HL-60/S4 (cell line): ENCODE measurements around the gene TBCB.
"Not testable (repeated sequence)": the region's sequence is repeated elsewhere in the genome, so short reads cannot be mapped to it uniquely, and the experiment has no call there.

Source experiments
- in situ Hi-C: fragments of 300-500 bp; cut with MboI; formaldehyde crosslinking; loops from 2 replicates; pipeline ENCODE4 v1.14.3; 2022; ENCODE audit warnings: low sequenced_read_pairs

The TBCB gene, protein sequence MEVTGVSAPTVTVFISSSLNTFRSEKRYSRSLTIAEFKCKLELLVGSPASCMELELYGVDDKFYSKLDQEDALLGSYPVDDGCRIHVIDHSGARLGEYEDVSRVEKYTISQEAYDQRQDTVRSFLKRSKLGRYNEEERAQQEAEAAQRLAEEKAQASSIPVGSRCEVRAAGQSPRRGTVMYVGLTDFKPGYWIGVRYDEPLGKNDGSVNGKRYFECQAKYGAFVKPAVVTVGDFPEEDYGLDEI

GRCh38 chr19:36115453-36116343 lies at the start of gene TBCB:
TSS of gene TBCB (plus strand) at chr19:36115468. CDS start at chr19:36115561, 93 bp downstream.
- in situ Hi-C loops = no loop called here

DNA sequence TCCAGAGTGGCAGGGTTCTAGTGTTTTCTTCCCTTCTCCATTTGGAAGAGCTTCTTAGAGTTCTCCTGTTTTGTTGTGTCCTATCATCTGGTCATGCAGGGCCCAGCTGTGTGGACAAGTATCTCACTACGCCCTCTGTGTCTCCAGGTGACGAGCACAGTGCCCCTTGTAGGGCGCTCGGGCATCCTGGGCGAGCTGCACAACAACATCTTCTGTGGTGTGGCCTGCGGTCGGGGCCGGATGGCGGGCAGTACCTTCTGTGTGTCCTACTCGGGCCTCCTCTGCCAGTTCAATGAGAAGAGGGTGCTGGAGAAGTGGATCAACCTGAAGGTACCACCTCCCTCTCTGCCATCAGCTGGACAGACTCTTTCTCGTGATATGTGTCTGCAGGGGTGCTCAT lies 47.6 kb upstream of the TBCB start:
- in situ Hi-C loops = no loop called here

GRCh38 chr19:36068810-36069499 lies 46.3 kb upstream of the TBCB start:
- in situ Hi-C loops = not testable (repeated sequence)

DNA sequence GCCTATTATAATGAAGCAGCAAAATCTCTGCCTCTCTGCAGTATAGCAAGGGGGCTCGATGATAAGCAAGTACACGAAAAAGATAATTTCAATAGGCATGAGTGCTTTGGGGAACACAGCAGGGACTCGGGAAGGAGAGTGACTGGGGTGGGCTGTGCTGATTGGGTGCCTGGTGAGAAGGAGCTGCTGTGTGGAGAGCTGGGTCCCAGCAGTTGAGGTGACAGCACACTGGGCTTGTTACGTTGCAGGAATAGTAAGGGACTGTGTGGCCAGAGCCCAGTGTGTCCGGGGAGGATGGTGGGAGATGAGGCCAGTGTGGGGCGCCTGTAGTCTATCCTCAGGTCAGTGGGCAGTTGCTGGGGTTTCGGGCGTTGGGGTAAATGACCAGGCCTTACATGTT lies 43.2 kb upstream of the TBCB start:
- in situ Hi-C loops = no loop called here

DNA sequence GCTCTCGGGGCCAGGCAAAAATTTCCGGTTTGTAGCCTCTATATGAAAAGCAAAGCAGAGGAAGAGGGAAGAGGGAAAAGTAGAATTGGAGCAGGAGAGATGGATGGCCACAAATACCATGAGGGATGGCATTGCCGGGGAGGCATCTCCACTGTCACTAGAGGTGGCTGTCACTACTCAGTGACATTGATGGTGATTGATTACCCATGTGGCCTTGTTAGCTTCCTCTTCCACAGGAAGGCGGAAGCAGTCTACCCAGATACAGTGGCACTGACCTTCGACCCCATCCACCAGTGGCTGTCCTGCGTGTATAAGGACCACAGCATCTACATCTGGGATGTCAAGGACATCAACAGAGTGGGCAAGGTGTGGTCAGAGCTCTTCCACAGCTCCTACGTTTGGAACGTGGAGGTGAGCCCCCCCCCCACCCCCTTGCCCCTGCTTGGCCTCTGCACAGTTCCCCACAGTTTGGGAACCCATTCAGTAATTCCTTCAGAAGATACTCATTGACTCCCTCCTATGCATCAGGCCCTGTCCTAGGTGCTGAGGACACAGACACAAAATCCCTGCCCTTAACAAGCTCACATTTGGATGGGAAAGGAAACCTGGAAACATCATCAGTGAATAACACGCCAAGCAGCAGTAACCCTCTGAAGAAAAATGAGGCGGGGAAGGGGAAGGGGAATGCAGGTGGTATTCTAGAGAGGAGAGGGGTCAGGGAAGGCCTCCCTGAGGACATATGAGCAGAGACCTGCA lies 42.0 kb upstream of the TBCB start:
- in situ Hi-C loops = no loop called here

DNA sequence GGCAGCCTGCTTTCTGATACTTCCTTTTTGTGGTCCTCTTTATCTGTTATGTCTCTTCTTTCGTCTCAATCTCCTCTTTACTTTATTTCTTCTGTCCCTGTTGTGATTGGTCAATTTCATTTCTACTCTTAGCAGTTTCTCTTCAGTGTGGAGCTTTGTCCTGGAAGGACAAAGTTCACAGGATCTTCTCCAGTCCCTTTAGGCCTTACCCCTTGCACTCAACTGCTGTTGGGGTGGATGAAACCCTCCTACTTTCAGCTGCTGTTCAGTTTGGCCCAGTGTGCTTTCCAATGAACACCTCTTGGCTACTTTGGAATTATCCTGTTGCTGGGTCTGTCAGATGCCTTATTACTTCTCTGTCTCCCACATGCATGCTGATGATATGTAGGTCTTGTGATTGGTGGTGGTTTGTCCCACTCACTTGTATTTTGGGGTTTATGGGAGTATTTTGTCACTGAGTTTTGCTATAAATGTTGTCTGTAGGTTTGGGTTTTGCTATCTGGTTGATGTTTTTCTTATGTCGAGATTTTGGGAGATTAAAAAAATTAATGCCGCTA lies 35.8 kb upstream of the TBCB start:
- in situ Hi-C loops = no loop called here

DNA sequence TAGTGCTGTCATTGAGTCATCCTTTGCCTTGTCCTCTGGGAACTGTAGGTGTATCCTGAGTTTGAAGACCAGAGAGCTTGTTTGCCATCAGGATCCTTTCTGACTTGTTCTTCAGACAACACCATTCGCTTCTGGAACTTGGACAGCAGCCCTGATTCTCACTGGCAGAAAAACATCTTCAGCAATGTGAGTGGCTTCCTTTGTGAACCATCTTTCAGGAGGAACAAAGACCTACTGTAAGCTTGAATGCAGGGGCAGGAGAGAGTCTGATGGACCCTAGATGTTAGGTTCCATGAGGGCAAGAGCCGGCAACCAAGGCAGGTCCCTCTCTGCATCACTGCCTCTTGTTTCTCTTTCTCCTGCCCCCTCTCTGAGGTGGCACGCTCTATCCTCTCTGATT lies 33.9 kb upstream of the TBCB start:
- in situ Hi-C loops = no loop called here

DNA sequence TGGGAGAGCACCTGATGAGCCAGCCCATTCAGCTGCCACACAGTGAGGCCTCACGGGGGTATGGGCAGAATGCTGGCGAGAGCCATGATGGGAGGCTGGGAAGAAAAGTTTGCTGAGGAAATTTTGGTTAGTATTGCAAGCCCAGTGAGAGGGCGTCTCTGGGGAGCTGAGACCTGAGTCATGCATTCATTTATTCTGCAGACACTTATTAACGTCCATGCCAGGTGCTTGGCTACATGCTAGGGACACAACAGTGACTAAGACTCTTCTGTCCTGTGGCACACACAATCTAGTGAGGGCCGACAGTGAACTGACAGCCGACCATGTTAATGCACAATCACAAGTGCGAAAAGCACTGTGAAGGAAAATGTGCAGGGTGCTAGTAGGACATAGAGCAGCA lies 33.4 kb upstream of the TBCB start:
- in situ Hi-C loops = no loop called here

DNA sequence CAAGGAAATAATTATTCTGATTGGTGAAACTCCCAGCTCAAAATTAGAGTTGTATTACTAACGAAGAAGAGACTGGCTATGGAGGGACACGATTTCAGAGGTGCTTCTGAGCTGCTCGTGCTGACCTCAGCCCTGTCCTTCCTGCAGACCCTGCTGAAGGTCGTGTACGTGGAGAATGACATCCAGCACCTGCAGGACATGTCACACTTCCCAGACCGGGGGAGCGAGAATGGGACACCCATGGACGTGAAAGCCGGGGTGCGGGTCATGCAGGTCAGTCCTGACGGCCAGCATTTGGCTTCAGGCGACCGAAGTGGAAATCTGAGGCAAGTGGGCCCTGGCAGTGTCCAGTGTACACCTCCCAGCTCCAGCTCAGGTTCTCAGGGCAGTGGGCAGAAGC lies 32.4 kb upstream of the TBCB start:
- in situ Hi-C loops = no loop called here

DNA sequence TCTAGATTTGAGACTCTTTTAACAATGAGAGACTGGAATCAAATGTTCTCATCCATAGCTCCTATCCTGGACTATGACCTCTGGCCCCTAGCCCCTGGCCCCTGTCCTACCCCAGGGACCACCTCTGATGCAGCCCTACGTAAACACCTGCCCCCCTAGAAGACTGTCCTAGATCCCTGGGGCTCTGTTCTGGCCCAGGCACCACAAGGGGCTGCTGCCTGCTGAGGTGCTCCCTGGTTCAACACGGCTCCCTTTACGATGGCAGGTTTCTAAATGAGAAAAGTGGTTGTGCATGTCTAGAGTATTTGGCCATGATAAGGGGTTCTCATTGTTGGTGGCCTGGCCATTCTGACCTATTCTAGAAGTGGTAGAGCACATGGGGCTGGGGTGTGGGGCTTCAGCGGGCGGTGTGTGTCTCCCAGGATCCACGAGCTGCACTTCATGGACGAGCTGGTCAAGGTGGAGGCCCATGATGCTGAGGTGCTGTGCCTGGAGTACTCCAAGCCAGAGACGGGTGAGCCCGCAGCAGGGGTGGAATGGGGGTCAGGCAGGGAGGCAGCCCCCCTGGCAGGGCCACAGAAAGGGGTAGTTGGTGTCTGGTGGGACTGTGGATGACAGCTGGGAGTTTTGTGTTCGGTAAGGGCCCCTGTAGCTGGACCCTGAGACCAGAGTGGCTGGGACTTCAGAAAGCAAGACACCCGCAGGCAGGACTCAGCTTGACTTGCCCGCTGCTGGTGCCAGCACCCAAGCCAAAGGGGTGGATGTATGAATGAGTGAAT lies 30.8 kb upstream of the TBCB start:
- in situ Hi-C loops = no loop called here

DNA sequence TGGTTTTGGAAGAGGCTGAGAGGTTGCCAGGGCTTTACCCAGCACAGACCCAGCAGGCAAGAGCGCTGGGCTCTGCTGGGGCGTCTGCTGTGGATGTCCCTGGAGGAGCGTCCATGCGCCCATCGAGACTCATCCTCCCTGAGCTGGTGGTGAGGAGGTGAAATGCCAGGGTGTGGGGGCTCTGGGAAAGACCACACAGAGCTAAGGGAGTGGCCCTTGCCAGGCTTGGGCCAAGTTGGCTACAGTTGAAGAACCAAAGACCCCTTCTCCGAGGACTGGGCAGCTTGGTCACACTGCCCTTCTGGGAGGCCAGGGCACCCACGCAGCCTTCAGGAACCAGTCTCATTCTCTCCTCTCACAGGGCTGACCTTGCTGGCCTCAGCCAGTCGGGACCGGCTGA lies 28.9 kb upstream of the TBCB start:
- in situ Hi-C loops = no loop called here

GRCh38 chr19:36089847-36090246 lies 25.4 kb upstream of the TBCB start:
- in situ Hi-C loops = no loop called here

GRCh38 chr19:36090910-36091695 lies 24.2 kb upstream of the TBCB start:
- in situ Hi-C loops = no loop called here

- in situ Hi-C loops = no loop called here
These were observed 22.7 kb upstream of the TBCB start for GRCh38 chr19:36092566-36092965.

DNA sequence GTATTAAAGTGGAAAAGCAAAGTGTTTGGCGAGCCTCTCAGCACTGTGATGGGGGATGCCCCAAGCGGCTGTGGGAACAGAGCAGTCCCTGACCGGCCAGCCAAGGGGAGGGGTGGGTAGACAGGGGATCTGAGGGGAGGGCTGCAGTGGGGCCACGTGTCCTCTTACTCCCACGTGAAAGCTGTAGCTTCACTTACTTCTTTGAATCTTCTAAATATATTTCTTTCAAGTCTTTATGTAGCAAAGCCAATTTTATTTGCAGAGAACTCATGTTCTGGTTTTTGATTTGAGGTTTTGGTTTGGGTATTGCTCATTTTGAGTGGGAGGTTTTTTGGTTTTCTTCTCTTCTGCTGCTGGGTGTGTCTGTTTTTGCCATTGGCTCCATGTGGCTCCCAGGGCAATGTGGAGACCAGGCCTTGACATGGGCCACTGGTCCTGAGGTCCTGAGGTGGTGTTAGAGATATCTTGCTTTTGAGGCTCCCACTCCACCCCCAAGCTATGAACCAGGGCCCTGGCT lies 22.1 kb upstream of the TBCB start:
- in situ Hi-C loops = no loop called here

DNA sequence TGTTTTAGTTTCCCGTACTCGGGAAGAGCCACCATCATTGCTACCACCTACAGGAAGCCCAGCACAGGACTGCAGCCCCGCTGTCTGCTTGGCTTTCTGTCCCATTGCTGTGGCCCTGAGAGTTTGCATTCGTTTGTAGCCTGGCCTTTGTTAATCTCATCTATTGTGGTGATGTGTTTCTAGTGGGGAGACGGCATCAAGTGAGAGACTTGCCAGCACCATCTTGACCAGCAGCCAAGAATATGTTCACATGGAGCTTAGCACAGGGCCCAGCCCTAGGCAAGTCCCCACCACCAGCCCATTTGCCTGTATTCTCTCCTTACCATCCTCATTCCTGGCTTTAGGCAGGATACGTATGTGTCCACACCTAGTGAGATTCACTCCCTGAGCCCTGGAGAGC lies 21.6 kb upstream of the TBCB start:
- in situ Hi-C loops = no loop called here

DNA sequence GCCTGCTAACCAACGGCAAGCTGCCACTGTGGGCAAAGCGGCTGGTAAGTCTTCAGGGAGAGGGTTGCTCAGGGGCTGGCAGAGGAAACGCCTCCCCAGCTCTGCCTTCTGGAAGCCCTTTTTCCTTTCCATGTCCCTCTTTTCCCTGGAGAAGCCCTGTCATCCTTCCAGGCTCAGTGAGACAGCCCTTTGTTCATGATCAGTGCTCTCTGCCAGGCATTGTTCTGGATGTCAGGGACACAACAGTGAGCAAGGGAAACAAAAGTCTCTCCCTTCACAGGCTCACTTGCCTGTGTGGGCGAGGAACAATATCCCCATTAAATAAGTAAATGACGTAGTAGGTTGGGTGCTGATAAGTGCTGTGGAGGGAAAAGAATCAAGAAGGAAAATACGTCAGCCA lies 18.2 kb upstream of the TBCB start:
- in situ Hi-C loops = no loop called here

DNA sequence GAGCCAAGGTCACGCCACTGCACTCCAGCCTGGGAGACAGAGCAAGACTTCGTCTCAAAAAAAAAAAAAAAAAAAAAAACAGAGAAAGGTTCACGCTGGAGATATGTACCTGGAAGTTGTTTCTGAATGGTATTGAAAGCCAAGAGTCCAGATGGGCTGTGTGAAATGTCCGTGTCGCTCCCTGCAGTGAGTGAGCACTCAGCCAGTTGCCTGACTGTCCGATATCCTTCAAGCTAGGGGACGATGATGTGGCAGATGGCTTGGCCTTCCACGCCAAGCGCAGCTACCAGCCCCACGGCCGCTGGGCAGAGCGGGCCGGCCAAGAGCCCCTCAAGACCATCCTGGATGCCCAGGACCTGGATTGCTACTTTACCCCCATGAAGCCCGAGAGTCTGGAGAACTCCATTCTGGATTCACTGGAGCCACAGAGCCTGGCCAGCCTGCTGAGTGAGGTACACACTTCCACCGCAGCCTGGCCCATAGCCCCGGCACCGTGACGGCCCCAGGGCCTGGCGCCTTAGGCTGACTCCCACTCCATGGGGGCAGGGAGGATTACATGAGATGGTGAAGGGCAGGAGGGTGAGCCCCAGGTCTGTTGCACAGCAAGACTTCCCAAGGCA lies 16.0 kb upstream of the TBCB start:
- in situ Hi-C loops = no loop called here

- in situ Hi-C loops = no loop called here
These were observed 14.8 kb upstream of the TBCB start for GRCh38 chr19:36100476-36100875.
